A549 (cell line): ENCODE results near the gene LST1. TPM values are rescaled to one million over a fixed set of nuclear protein-coding genes. Genes with fewer than 3 reads are reported as not detected.

Experiments
- ATAC-seq, 2 experiments: fragments of 200-7000 bp in 1 of 2; fragments of >200 bp in 1 of 2; cut with Nextera tagmentation in 1 of 2; cut with Tn5 transposase in 1 of 2; 3 replicates each; pipeline versions ENCODE4 v1.8.0 to v1.9.1; 2018 to 2020; ENCODE audit warnings: mild to moderate bottlenecking in 1 of 2, moderate library complexity in 1 of 2
- CTCF ChIA-PET: fragments of 300-600 bp; sonication (Branson Sonifier 250); formaldehyde crosslinking; extraction: SDS; loops from one replicate; lab custom pipeline; 2021; ENCODE audit warnings: antibody characterized with exemption, inconsistent platforms; lab: Yijun Ruan, JAX
- POLR2A ChIA-PET: fragments of 350-600 bp; formaldehyde crosslinking; extraction: SDS; loops from one replicate; lab custom pipeline; 2021; ENCODE audit warnings: antibody characterized with exemption, inconsistent platforms; lab: Yijun Ruan, JAX
- DNase-seq, 2 experiments: peaks; one replicate each; pipeline versions ENCODE4 v3.0.0 to v3.0.0-alpha.2; 2011 to 2016; ENCODE audit warnings: low read depth in 1 of 2, low spot score in 1 of 2
- FAIRE-seq: peaks from 2 replicates; lab custom pipeline; 2011; peaks lifted over from hg19 to GRCh38; lab: Jason Lieb, UNC
- H3K27ac ChIP-seq, 2 experiments: fragments of >200 bp; sonication (Bioruptor Twin); formaldehyde crosslinking; 3 replicates each; pipeline ENCODE4 v1.5.1; 2016 to 2017
- H3K4me1 ChIP-seq: fragments of >200 bp; sonication (Bioruptor Twin); formaldehyde crosslinking; 3 replicates; pipeline ENCODE4 v1.6.1; 2016
- H3K4me2 ChIP-seq: fragments of >200 bp; sonication (Bioruptor Twin); formaldehyde crosslinking; 3 replicates; pipeline ENCODE4 v1.6.1; 2016
- H3K4me3 ChIP-seq: fragments of >200 bp; sonication (Bioruptor Twin); formaldehyde crosslinking; 3 replicates; pipeline ENCODE4 v1.5.1; 2016
- H3K9me3 ChIP-seq: fragments of >200 bp; sonication (Bioruptor Twin); formaldehyde crosslinking; 3 replicates; pipeline ENCODE4 v1.6.1; 2016
- CEBPB ChIP-seq, 2 experiments: fragments of >200 bp in 1 of 2; sonication (Bioruptor Twin) in 1 of 2; formaldehyde crosslinking in 1 of 2; IDR thresholded peaks; 2 replicates each; pipeline ENCODE4 v1.6.1; 2012 to 2016
- CHD2 ChIP-seq: fragments of 150-350 bp; IDR thresholded peaks from 2 replicates; pipeline ENCODE4 v1.6.1; 2014; ENCODE audit warnings: low read length; ENCODE audit not compliant: partially characterized antibody
- EHMT2 ChIP-seq: fragments of 200-600 bp; sonication (generic); IDR thresholded peaks from 2 replicates; pipeline ENCODE4 v1.6.1; 2016; ENCODE audit warnings: antibody characterized with exemption, low read depth, mild to moderate bottlenecking, moderate library complexity
- EP300 ChIP-seq, 2 experiments: fragments of >200 bp; sonication (Bioruptor Twin); formaldehyde crosslinking; IDR thresholded peaks; 2 replicates in 1 of 2; 3 replicates in 1 of 2; pipeline ENCODE4 v1.6.1; 2016 to 2017
- FOXS1 ChIP-seq: fragments of 250-450 bp; sonication (Bioruptor Pico); IDR thresholded peaks from 2 replicates; pipeline ENCODE4 v1.5.0; 2020; ENCODE audit warnings: mild to moderate bottlenecking, moderate library complexity
- HOXB13 ChIP-seq: fragments of 250-450 bp; sonication (Bioruptor Pico); IDR thresholded peaks from 2 replicates; pipeline ENCODE4 v1.5.0; 2020; ENCODE audit warnings: low read depth, mild to moderate bottlenecking, moderate library complexity
- HOXB5 ChIP-seq: fragments of 250-450 bp; sonication (Bioruptor Pico); IDR thresholded peaks from 2 replicates; pipeline ENCODE4 v1.5.0; 2020; ENCODE audit warnings: mild to moderate bottlenecking, moderate library complexity
- JUN ChIP-seq, 2 experiments: fragments of >200 bp; sonication (Bioruptor Twin); formaldehyde crosslinking; IDR thresholded peaks; 2 replicates in 1 of 2; 3 replicates in 1 of 2; pipeline ENCODE4 v1.6.1; 2016 to 2017
- SREBF2 ChIP-seq: fragments of 450-650 bp; IDR thresholded peaks from 2 replicates; pipeline ENCODE4 v1.6.1; 2014; ENCODE audit warnings: mild to moderate bottlenecking, moderate library complexity
- ZFP36 ChIP-seq: fragments of 450-650 bp; IDR thresholded peaks from 2 replicates; pipeline ENCODE4 v1.6.1; 2014; ENCODE audit warnings: borderline replicate concordance; ENCODE audit not compliant: partially characterized antibody
- ZSCAN20 ChIP-seq: fragments of 250-450 bp; sonication (Bioruptor Pico); IDR thresholded peaks from 2 replicates; pipeline ENCODE4 v1.8.0; 2022; ENCODE audit warnings: mild to moderate bottlenecking, moderate library complexity
- WGBS: methylation state at CpG from one replicate; pipeline ENCODE4 v1.1.6; 2017; ENCODE audit errors: missing lambda C conversion rate; 5-methylcytosine and 5-hydroxymethylcytosine counted together
- polyA plus RNA-seq, 4 experiments: library from polyadenylated mRNA; depleted of rRNA in 3 of 4; stranded (reverse); fragments of >200 nt; fragmentation: RNase III in 1 of 4; extraction: RNeasy Plus Mini Kit Qiagen cat#74134 plus additional on column Dnase treatment in 1 of 4; gene quantifications; 2 replicates in 3 of 4; 3 replicates in 1 of 4; pipeline ENCODE4 v1.2.3, GENCODE V29; 2011 to 2017
- TF ChIP-seq, protein P1 (sequence below): IDR thresholded peaks from 2 replicates; pipeline ENCODE4 v1.6.1; 2012
- TF ChIP-seq, protein P2 (sequence below): fragments of 200-600 bp; sonication (generic); IDR thresholded peaks from 2 replicates; pipeline ENCODE4 v1.6.1; 2016; ENCODE audit warnings: antibody characterized with exemption, mild to moderate bottlenecking, moderate library complexity
- TF ChIP-seq, protein P3 (sequence below): IDR thresholded peaks from 2 replicates; pipeline ENCODE4 v1.6.1; 2012; ENCODE audit warnings: low read depth, borderline replicate concordance

LST1 gene
- polyA plus RNA-seq, 2 of the 4 experiments (the other 2 are of a cell fraction) = 0.19 to 0.26 TPM

DNA sequence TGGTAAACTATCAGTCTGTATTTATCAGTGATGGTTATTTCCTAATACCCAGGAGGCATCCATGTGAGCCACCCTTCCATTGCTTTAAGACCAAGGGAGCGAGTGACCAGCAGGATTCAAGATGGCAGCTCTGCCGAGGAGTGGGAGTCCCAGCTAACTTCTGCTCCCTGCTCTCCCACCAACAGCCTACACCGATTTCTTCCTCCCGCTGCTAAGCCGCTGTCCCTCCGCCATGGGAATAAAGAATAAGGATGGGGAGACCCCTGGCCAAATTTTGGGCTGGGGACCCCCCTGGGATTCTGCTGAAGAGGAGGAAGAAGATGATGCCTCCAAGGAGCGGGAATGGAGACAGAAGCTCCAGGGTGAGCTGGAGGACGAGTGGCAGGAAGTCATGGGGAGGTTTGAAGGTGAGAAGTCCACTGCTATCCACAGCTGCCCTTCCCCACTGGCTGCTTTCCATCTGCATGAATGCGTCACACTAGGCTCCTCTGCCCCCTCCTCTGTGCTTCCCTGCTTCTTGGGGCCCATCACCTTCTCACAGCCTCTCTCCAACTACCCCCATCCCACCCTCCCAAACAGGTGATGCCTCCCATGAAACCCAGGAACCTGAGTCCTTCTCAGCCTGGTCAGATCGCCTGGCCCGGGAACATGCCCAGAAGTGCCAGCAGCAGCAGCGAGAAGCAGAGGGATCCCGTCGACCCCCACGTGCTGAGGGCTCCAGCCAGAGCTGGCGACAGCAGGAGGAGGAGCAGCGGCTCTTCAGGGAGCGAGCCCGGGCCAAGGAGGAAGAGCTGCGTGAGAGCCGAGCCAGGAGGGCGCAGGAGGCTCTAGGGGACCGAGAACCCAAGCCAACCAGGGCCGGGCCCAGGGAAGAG is 28.4 kb upstream of the LST1 start:
- FAIRE-seq = no peak
- ChIA-PET POLR2A (no interaction called here), CTCF (interaction anchor here (0.5 to 3.7 kb wide), 7 partner anchors 10 to 299 kb away, joined by 3 to 10 read pairs (median 6); partner anchors contain the start of genes ATP6V1G2, LTA, LTB and NFKBIL1)
- no peak overlapping the region for H3K27ac ChIP-seq
- TF ChIP-seq, protein P1, sequence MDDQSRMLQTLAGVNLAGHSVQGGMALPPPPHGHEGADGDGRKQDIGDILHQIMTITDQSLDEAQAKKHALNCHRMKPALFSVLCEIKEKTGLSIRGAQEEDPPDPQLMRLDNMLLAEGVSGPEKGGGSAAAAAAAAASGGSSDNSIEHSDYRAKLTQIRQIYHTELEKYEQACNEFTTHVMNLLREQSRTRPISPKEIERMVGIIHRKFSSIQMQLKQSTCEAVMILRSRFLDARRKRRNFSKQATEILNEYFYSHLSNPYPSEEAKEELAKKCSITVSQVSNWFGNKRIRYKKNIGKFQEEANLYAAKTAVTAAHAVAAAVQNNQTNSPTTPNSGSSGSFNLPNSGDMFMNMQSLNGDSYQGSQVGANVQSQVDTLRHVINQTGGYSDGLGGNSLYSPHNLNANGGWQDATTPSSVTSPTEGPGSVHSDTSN = no peak
- TF ChIP-seq JUN (IDR thresholded peaks at IDR 0.05) = no peak
- TF ChIP-seq EP300 (IDR thresholded peaks at IDR 0.05) = no peak
- TF ChIP-seq, protein P2, sequence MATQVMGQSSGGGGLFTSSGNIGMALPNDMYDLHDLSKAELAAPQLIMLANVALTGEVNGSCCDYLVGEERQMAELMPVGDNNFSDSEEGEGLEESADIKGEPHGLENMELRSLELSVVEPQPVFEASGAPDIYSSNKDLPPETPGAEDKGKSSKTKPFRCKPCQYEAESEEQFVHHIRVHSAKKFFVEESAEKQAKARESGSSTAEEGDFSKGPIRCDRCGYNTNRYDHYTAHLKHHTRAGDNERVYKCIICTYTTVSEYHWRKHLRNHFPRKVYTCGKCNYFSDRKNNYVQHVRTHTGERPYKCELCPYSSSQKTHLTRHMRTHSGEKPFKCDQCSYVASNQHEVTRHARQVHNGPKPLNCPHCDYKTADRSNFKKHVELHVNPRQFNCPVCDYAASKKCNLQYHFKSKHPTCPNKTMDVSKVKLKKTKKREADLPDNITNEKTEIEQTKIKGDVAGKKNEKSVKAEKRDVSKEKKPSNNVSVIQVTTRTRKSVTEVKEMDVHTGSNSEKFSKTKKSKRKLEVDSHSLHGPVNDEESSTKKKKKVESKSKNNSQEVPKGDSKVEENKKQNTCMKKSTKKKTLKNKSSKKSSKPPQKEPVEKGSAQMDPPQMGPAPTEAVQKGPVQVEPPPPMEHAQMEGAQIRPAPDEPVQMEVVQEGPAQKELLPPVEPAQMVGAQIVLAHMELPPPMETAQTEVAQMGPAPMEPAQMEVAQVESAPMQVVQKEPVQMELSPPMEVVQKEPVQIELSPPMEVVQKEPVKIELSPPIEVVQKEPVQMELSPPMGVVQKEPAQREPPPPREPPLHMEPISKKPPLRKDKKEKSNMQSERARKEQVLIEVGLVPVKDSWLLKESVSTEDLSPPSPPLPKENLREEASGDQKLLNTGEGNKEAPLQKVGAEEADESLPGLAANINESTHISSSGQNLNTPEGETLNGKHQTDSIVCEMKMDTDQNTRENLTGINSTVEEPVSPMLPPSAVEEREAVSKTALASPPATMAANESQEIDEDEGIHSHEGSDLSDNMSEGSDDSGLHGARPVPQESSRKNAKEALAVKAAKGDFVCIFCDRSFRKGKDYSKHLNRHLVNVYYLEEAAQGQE = no peak
- TF ChIP-seq, protein P3, sequence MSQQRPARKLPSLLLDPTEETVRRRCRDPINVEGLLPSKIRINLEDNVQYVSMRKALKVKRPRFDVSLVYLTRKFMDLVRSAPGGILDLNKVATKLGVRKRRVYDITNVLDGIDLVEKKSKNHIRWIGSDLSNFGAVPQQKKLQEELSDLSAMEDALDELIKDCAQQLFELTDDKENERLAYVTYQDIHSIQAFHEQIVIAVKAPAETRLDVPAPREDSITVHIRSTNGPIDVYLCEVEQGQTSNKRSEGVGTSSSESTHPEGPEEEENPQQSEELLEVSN = no peak
- no peak for TF ChIP-seq FOXS1 (CRISPR knock-in tag)
- TF ChIP-seq ZSCAN20 (CRISPR knock-in tag) = no peak
- no peak overlapping the region for H3K4me3 ChIP-seq
- no peak for DNase-seq
- H3K4me1 ChIP-seq = peaks cover 24% of the 10 kb centered on the region
- no peaks in the 10 kb centered on the region for H3K9me3 ChIP-seq
- no peak overlapping the region for H3K4me2 ChIP-seq
- 88% methylated on average over 21 of the region's 24 CpGs for WGBS
- ATAC-seq = no peak

DNA sequence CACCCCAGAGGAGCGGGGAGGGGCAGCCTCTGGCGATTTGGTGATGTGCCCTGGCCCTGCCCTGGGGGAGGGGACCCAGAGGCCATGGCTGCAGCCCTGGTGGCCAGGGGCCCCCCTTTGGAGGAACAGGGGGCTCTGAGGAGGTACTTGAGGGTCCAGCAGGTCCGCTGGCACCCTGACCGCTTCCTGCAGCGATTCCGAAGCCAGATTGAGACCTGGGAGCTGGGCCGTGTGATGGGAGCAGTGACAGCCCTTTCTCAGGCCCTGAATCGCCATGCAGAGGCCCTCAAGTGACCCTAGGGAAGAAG is 27.8 kb upstream of the LST1 start:
- no peak for ATAC-seq
- WGBS = 67% methylated on average over 1 of the region's 8 CpGs
- POLR2A ChIA-PET = no interaction called here

DNA sequence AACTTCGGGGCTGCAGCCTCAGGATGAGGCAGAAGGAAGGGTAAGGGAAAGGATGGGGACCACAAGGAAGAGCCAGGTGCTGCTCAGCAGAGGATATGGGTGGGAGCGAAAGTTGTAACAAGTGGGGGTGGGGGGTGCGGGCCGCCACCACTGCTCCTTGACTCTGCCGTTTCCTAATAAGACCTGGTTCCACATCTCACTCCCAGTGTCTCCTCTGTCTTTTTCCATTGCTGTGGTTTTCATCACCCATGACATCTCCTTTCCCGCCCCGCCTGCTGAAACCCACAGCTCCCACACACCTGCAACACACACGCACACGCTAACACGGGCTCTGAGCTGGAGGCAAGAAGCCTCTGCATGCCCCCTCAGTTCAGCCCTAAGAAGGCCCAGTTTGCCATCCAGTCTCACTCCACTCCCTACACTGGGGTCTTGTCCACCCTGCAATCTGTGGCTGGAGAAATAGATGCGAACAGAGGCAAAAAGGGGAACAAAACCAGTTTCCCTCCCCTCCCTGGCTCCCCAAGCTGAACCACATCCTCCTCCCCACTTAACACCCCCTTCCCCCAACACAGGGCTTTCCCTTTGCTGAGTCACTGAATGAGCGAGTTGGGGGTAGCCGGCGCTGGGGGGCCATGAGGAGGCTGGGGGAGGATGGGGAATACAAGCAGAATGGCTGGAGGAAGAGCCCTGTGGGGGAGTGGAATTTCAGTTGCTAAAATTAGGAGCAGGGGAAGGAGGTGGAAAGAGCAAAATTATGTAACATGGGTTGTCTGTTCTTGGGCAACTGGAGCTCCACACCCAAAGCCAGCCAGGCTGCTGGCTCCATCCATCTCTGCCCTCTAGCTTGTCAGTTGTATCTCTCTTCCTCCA is 27.2 kb upstream of the LST1 start:
- no peak for DNase-seq
- POLR2A ChIA-PET = no interaction called here
- 93% methylated on average over 11 of the region's 14 CpGs for WGBS
- Histone ChIP-seq H3K4me3 (no peak overlapping the region), H3K4me1 (peaks cover 27% of the 10 kb centered on the region), H3K9me3 (no peaks in the 10 kb centered on the region), H3K27ac (peak overlapping the region in 1 of 2 experiments; percentile 74; a peak in 2 of 6 replicates), H3K4me2 (no peak overlapping the region)
- TF ChIP-seq HOXB13 (CRISPR knock-in tag) (no peak), CHD2 (no peak), CEBPB (IDR thresholded peaks at IDR 0.05) (no peak), HOXB5 (CRISPR knock-in tag) (no peak), SREBF2 (no peak), EHMT2 (no peak)
- CTCF ChIA-PET = interaction anchor here (0.6 to 3.7 kb wide), 8 partner anchors 10 to 135 kb away, joined by 3 to 10 read pairs (median 5); partner anchors contain the start of genes ATP6V1G2, LTA, LTB and NFKBIL1
- no peak for FAIRE-seq
- no peak for ATAC-seq

More for the DNA sequence above, 27.8 kb upstream of the LST1 start:
- no peaks in the 10 kb centered on the region for H3K9me3 ChIP-seq
- FAIRE-seq (no peak), DNase-seq (no peak)
- TF ChIP-seq ZFP36 (no peak), HOXB13 (CRISPR knock-in tag) (no peak), FOXS1 (CRISPR knock-in tag) (no peak)
- peaks cover 27% of the 10 kb centered on the region for H3K4me1 ChIP-seq
- no peak overlapping the region for H3K4me3 ChIP-seq
- no peak overlapping the region for H3K4me2 ChIP-seq
- H3K27ac ChIP-seq = no peak overlapping the region; a peak in 1 of 6 replicates
- CTCF ChIA-PET = interaction anchor here (0.6 to 3.7 kb wide), 6 partner anchors 10 to 136 kb away, joined by 3 to 10 read pairs (median 6); partner anchors contain the start of genes ATP6V1G2, LTA, LTB and NFKBIL1
